NCI-H146 treated with DMSO at 0.1 percent for 48 hours (cell line): ENCODE results near the gene MRPS7.
"Not testable (repeated sequence)": the region's sequence is repeated elsewhere in the genome, so short reads cannot be mapped to it uniquely, and the experiment has no call there.

Experiments
- DNase-seq: peaks from one replicate; lab custom pipeline; 2025; ENCODE audit not compliant: unreplicated experiment; lab: John Stamatoyannopoulos, UW

Gene MRPS7

GRCh38 chr17:75242461-75243042, 19.1 kb upstream of the MRPS7 start:
- DNase-seq, result no peak

GRCh38 chr17:75244133-75244866, 17.4 kb upstream of the MRPS7 start:
- no peak for DNase-seq

GRCh38 chr17:75245011-75245410, 16.7 kb upstream of the MRPS7 start:
- DNase-seq, result no peak

GRCh38 chr17:75246404-75246803, 15.3 kb upstream of the MRPS7 start:
- DNase-seq, result no peak

- no peak for DNase-seq
Measured at GRCh38 chr17:75249564-75249963, 12.1 kb upstream of the MRPS7 start.

- DNase-seq, result no peak
Measured at GRCh38 chr17:75250009-75250471, 11.6 kb upstream of the MRPS7 start.

- DNase-seq, result no peak
Measured at GRCh38 chr17:75252039-75252816, 9.5 kb upstream of the MRPS7 start.

- DNase-seq, result not testable (repeated sequence)
Measured at GRCh38 chr17:75255954-75256698, 5.6 kb upstream of the MRPS7 start.

- not testable (repeated sequence) for DNase-seq
Measured at GRCh38 chr17:75257228-75257627, 4.5 kb upstream of the MRPS7 start.

- no peak for DNase-seq
Measured at GRCh38 chr17:75260641-75261335, 891 bp upstream of the MRPS7 start.

- no peak for DNase-seq
Measured at GRCh38 chr17:75262112-75262606, 480 bp downstream of the MRPS7 start.

GRCh38 chr17:75263055-75263454, 1.4 kb downstream of the MRPS7 start:
- no peak for DNase-seq

- no peak for DNase-seq
Measured at GRCh38 chr17:75265614-75266315, 4.1 kb downstream of the MRPS7 start.

GRCh38 chr17:75266316-75267152, 4.9 kb downstream of the MRPS7 start:
- DNase-seq, result no peak

GRCh38 chr17:75267153-75267410, 5.4 kb downstream of the MRPS7 start:
- DNase-seq, result no peak

- DNase-seq, result no peak
Measured at GRCh38 chr17:75267411-75268232, 5.9 kb downstream of the MRPS7 start.

GRCh38 chr17:75269844-75270217, 8.2 kb downstream of the MRPS7 start:
- no peak for DNase-seq

- DNase-seq, result peak; percentile 31
Measured at GRCh38 chr17:75270218-75270965, 8.7 kb downstream of the MRPS7 start.
